H4 (cell line): ENCODE data around the gene RNF40. TPM values are rescaled to one million over a fixed set of nuclear protein-coding genes. Genes with fewer than 3 reads are reported as not detected.
A peak's percentile ranks its signal among the peaks of the same experiment; 100 is the strongest.

ENCODE experiments used
- DNase-seq: peaks from one replicate; pipeline ENCODE4 v3.0.0-alpha.2; 2015; ENCODE audit warnings: low spot score
- total RNA-seq: library from RNA; depleted of rRNA; stranded (reverse); fragments of >200 nt; shearing (Covaris generic); gene quantifications from 2 replicates; pipeline ENCODE4 v1.2.3, GENCODE V29; 2014; rRNA removed

The RNF40 gene
- total RNA-seq: 57.9 and 79.2 TPM in 2 replicates

GRCh38 chr16:30761928-30762902 is at the start of gene RNF40, which contains the start of gene CFAP119:
Gene RNF40, plus strand, starts transcription at chr16:30762322. Its CDS starts 224 bp downstream, at chr16:30762546.
Gene CFAP119, minus strand, starts transcription at chr16:30762062. Its CDS starts 314 bp downstream, at chr16:30761748.
- DNase-seq: peak; percentile 97

- DNase-seq: no peak
Observed at GRCh38 chr16:30715750-30716445, 46.2 kb upstream of the RNF40 start.

- no peak for DNase-seq
Observed at GRCh38 chr16:30720086-30720485, 42.0 kb upstream of the RNF40 start.

- no peak for DNase-seq
Observed at GRCh38 chr16:30720694-30721093, 41.4 kb upstream of the RNF40 start.

GRCh38 chr16:30721167-30721566 is 41.0 kb upstream of the RNF40 start:
- no peak for DNase-seq

- DNase-seq: no peak
Observed at GRCh38 chr16:30721606-30722005, 40.5 kb upstream of the RNF40 start.

- DNase-seq: no peak
Observed at GRCh38 chr16:30722443-30722842, 39.7 kb upstream of the RNF40 start.

GRCh38 chr16:30722916-30723315 is 39.2 kb upstream of the RNF40 start:
- no peak for DNase-seq

GRCh38 chr16:30723725-30724355 is 38.3 kb upstream of the RNF40 start:
- no peak for DNase-seq

- DNase-seq: no peak
Observed at GRCh38 chr16:30724641-30725417, 37.3 kb upstream of the RNF40 start.

- no peak for DNase-seq
Observed at GRCh38 chr16:30725418-30725792, 36.7 kb upstream of the RNF40 start.

GRCh38 chr16:30728321-30728720 is 33.8 kb upstream of the RNF40 start:
- DNase-seq: no peak

GRCh38 chr16:30728899-30729672 is 33.0 kb upstream of the RNF40 start:
- DNase-seq: no peak

GRCh38 chr16:30731411-30731810 is 30.7 kb upstream of the RNF40 start:
- DNase-seq: no peak

- DNase-seq: no peak
Observed at GRCh38 chr16:30736995-30737793, 24.9 kb upstream of the RNF40 start.

- no peak for DNase-seq
Observed at GRCh38 chr16:30737794-30738648, 24.1 kb upstream of the RNF40 start.

GRCh38 chr16:30738984-30739951 is 22.9 kb upstream of the RNF40 start:
- no peak for DNase-seq
